NCI-H748 (cell line): ENCODE measurements around the gene NSMF.
A peak's percentile ranks its signal among the peaks of the same experiment; 100 is the strongest.

ENCODE experiments used
- DNase-seq: peaks from one replicate; lab custom pipeline; 2025; ENCODE audit not compliant: unreplicated experiment; lab: John Stamatoyannopoulos, UW

NSMF gene

DNA sequence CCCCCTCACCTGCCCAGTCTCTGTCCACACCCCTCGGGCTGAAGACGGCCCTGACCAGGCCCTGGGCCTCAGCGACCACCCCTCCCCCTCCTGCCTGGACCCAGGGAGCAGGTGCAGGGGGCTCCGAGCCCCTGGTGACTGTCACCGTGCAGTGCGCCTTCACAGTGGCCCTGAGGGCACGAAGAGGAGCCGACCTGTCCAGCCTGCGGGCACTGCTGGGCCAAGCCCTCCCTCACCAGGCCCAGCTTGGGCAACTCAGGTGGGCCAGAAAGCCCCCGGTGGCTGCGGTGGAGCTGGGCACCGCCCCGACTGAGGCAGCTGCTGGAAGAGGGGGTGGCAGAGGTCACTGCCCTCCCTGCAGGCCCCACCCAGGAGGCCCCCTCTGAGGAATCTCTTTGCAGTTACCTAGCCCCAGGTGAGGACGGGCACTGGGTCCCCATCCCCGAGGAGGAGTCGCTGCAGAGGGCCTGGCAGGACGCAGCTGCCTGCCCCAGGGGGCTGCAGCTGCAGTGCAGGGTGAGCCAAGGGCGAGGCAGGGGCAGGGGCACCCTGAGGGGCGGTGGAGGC lies 25.7 kb downstream of the NSMF start:
- no peak for DNase-seq

DNA sequence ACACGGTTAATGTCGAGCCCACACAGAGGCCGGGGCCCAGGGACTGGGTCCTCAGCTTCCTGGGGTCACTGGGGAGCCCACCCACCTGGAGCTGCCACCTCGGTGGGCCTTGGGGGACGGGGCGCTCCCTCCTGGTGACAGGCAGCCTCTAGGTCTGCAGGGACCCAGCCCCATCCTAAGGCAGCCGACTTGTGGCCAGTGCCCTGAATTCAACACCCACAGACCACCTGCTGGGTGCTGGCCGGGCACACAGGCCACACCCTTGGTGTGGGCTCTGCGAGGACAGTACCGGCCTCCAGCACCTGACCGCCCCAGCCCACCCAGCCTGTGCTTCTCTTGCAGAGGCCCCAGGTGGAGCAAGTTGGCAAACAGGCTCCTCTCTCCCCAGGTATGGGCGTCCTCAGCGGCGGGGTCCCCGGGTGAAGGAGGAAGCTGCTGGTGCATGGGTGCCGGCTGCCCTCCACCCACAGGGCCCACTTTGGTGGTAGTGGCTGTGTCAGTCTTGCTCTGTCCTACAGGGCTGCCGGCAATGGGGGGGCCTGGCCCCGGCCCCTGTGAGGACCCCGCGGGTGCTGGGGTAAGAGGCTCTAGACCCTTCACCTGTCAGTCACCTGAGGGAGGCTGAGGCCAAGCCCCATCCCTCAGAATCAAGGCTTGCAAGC lies 26.3 kb downstream of the NSMF start:
- DNase-seq, result no peak

DNA sequence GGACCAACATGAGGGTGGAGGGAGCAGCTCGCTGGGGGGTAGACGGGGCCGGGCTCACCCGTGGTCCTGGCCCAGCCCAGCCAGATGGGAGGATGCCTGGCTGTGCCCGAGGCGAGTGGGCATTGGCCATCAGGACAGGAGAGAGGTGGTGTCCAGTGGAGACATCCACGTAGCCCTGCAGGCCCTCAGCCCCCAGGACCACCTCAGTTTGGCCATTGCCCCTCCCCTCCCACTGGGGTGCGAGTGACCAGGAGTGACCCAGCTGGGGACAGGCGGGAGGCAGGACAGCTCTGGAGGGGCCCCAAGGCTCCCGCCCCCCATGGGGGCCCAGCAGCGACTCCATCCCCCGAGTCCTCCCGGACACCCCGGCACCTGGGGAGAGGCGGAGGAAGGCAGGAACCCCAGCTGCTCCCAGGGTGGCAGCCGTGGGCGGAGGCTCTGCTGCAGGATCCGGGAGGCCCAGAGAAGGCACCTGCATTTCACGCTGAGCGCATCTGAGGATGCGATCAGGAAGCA lies 27.7 kb downstream of the NSMF start:
- no peak for DNase-seq

DNA sequence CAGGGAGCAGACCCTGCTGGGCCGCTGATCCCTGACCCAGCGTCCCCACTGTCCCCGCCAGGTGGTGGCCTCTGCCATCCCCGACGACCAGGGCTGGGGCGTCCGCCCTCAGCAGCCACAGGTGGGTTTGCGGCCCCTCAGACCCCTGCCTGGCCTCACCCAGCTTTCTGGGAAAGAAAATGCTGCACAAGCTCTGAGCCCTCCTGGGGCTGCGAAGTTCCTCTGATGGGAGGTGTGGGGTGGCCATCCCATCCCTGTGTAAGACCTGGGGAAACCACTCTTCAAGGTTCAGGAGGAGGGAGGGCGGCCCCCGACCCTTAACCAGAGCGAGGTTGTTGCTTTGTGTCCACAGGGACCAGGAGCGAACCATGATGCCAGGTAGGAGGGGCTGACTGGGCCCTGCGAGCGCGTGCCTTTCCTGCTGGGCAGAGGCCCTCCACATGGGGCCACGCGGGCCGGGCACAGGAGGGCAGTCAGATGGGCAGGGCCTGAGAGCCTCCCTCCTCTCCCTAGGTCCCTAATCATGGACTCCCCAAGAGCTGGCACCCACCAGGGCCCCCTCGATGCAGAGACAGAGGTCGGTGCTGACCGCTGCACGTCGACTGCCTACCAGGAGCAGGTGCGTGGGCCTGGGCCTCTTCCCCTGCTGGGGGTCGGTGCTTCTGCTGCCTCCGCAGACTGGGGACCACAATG lies 28.3 kb downstream of the NSMF start:
- DNase-seq, result no peak

DNA sequence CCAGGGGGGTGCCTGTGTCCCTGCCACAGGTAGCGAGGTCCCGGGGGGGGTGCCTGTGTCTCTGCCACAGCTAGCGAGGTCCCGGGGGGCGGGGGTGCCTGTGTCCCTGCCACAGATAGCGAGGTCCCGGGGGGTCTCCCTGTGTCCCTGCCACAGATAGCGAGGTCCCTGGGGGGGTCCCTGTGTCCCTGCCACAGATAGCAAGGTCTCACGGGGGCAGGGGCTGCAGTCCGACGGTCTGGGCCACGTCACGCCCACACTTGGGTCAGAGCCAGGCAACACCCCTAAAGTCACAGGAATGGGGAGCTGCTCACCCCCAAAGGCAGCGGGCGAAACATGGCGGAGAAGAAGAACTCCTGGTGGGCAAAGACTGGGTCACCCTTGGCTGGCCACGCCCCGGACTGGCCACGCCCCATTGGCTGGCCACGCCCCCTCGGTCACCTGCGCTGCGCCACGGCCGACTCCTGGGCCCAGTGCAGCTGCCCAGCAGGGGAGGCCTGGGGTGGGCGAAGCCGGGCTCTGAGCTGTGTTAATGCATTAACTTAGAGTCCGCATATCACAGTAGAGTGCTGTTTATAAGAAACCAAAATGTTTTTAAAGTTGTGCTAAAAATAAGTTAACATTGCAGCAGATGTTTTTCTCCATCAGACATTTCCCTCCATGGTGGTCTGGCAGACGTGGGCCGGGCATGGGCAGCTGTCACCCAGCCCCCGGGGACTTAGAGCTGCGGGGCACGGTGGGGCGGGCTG lies 29.0 kb downstream of the NSMF start:
- DNase-seq, result peak; percentile 68

DNA sequence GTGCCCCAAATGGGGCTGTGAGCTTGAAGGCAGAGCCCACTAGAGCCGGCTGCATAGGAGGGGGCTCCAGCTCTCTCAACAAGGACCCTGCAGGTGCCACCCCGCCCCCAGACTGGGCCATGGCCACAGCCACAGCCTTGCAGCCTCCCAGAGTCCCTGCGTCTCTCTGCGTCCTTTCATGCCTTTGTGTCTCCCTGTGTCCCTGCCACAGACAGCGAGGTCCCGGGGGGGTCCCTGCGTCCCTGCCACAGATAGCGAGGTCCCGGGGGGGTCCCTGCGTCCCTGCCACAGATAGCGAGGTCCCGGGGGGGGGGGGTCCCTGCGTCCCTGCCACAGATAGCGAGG lies 29.6 kb downstream of the NSMF start:
- no peak for DNase-seq

DNA sequence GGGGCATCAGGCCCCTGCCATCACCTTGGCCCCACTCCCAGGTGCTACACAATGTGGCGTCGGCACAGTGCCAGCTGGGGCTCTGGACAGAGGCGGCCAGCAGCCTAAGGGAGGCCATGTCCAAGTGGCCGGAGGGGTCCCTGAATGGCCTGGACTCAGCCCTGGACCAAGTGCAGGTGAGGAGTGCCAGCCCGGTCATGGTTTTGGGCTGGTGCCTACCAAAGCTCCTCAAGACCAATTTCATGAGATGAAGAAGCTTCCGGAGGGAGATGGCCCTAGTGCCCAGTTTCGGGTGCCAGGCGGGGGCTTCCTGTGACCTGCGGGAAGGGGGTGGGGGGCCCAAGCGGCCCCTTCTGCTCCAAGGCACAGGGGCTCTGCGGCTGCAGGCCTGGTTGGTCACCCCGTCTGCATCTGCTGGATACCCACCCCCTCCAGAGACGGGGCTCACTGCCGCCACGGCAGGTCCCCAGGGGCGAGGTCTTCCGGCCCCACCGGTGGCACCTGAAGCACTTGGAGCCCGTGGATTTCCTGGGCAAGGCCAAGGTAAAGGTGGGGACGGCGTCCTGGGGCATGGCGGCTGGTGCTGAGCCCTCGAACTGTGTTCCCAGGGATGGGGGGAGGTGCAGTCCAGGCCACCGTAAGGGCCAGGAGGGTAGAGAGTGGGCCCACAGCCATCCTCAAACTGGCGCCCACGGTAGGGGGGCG lies 30.1 kb downstream of the NSMF start:
- DNase-seq, result peak; percentile 56

DNA sequence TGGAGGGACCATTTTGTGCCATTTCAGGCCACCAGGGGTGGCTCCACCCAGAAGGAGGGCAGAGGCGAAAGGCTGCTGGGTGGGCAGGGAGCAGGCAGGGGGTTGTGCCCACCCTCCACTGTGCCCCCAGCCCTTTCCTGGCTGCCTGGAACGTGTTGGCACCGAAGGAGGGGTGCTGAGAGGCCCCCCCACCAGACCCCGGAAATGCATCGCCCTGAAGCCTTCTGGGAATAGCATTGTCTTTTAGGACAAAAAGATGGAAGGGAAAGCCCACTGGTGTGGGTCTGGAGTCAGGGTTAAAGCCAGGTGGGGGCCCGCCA lies 30.9 kb downstream of the NSMF start:
- DNase-seq, result no peak

DNA sequence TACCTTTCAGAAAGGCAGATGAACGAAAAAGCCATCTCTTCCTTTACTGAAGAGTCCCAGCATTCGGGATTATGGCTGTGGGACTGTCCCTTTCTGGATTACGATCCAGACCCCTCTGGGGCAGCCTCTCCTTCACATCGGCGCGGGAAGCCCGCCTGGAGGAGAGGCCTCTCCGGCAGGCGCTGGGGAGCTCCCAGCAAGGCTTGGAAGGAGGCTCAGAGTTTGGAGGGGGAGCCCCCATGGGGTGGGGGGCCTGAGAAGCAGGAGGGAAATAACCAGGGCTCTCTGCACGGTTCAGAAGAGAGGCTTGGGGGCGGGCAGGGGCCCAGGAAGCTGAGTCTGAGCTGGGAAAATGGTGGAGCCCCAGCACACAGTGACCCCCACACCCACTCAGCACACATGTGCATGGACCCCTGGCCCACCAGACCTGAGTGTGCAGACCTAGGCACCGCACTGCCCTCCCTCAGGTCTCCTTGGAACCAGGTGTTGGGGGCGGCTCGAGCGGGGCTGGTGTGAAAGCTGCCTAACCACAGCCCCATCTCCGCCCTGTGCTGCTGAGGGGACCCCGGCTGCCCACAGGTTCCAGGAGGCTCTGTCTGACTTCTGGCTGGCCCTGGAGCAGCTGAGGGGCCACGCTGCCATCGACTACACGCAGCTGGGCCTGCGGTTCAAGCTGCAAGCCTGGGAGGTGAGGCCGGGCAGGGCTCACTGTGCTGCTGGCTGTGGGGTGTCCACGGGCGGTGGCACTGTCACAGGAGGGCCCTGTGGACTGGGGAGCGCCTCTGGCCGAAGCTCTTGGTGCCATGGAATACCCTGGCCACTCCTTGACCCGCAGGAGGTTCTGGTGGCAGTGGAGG lies 31.5 kb downstream of the NSMF start:
- no peak for DNase-seq

DNA sequence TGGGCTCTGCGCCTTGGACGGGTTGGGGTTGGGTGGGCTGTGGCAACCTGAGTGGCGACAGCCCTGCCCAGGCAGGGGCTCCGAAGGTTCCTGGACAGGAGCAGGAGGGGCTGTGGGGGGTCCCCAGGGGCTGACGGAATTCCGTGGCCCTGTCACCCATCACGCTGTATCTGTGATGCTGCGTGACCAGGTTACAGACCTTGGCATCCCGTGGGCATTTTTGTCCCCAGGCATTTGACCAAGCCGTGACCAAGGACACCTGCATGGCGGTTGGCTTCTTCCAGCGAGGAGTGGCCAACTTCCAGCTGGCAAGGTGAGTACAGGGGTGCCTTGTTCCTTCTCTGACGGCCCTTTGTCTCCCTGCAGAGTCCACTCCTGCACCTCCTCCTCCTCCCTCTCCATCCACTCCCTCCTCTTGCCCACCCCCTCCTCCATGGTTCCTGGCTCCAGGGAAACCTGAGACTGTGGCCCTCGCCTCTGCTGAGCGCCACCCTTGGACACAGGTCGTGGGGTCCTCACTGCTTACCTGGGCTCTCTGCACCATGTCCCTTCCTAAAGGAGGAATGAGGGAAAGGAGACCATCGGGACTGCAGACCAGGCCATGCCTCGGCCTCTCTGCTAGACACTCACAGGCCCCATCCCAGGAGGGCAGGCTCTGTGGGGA lies 33.0 kb downstream of the NSMF start:
- DNase-seq, result no peak

DNA sequence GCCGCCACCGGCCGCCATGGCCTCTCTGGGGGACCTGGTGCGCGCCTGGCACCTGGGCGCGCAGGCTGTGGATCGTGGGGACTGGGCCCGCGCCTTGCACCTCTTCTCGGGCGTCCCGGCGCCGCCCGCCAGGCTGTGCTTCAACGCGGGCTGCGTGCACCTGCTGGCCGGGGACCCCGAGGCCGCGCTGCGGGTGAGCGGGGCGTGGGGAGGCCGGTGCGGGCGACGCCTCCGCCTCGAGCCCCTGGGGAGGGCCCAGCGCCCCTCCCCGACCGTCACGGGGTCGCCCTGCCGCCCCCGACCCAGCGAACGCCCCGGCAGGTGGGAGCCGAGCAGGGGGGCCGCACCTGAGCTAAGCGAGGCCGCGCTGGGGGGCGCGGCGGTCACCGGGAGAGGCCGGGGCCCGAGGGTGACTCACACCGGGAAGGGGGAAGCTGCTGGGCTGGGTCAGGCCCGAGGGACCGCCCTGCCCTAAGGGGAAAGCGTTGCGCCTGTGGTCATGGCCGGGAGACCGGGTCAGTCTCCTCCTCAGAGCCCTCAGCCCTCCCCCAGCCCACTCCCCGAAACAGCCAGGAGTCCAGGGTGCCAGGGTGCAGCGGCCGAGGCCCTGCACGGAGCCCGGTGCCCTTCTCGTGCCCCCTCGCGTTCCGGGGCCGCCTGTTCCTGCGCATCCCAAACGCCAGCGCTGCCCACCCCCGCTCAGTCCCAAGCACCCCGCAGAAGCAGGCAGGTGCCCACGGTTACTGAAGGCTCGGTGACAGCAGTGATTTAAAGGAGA lies 35.4 kb downstream of the NSMF start:
- no peak for DNase-seq

DNA sequence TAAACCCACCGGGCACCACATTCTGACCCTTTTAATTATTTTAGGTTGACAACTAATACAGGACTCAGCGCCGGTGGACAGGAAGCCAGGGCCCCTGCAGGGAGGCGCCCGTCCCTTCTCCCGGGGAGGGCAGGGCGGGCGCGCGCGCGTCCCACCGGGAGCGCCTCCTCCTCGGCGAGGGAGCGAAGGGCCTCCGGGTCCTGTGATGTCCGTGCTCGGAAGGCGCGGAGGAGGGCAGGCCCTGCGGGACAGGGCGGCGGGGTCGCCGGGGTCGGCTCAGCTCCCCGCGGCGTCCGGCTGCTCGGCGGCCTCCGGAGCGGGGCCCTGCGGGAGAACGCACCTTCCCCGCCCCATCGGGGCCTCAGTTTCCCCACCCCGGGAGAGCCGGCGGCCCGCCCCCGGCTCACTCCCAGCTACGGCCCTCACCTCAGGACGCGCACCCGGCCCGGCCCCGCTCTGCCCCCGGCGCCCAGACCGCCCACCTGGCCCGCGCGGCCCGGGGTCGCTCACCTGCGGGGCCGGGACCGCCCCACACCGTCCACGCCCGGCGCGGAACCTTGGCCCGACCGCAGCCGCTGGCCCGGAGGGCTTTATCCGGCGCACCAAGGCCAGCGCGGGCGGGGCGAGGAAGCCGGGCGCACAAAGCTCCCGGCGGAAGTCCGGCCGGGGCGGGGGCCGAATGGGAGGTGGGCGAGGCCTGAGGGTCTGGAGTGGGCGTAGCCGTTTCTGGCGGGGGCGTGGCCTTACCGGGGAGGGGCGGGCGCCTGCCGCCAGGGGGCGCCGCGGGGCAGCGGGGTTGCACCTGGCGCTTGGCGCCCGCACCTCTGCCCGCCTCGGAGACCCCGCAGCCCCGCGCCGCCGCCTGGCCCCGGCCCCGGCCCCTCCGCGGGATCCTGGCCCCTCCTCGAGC lies 36.3 kb downstream of the NSMF start, which contains the start of the genes EXD3 and NOXA1:
EXD3 (minus strand) TSS at position 559 of the 910 bp plus-strand sequence. CDS start 27,805 bp downstream, outside the sequence.
NOXA1 (plus strand) TSS at position 790 of the 910 bp plus-strand sequence. CDS start 137 bp downstream, outside the sequence.
- peak; percentile 95 for DNase-seq

DNA sequence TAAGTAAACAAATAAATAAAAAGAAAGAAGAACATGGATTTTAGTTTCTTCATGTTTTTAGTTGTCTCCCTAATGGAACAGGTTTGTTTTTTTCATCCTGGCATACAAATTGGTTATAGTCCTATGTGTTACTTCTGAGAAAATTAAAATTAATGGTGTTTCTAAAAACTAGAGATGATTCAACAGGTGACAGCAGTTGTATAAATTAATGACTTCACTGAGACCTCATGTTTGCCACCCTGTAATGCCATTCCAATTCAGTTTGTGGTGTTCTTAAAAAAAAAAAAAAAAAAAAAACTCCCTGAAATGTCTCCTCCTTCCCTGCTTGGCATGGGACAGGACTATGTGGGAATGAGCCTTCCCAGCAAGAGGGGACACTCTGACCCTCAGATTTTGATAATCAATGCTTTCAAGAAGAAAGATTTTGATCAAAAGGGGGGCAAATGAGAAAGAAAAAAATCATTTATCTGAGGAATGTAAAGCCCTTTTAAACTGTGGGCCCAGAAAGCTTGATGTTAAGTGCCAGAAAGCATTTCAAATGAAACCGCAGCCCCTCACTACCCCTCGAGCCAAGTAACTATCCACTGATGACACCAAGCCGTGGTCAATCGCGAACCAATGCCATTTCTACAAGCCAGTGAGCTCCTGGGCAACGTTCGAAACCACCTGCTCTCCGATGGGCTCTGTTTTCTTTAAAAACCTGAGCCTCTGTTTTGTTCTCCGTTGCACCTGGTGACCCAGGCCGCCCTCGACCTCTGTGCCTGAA lies 37.1 kb downstream of the NSMF start:
- DNase-seq, result peak; percentile 59

DNA sequence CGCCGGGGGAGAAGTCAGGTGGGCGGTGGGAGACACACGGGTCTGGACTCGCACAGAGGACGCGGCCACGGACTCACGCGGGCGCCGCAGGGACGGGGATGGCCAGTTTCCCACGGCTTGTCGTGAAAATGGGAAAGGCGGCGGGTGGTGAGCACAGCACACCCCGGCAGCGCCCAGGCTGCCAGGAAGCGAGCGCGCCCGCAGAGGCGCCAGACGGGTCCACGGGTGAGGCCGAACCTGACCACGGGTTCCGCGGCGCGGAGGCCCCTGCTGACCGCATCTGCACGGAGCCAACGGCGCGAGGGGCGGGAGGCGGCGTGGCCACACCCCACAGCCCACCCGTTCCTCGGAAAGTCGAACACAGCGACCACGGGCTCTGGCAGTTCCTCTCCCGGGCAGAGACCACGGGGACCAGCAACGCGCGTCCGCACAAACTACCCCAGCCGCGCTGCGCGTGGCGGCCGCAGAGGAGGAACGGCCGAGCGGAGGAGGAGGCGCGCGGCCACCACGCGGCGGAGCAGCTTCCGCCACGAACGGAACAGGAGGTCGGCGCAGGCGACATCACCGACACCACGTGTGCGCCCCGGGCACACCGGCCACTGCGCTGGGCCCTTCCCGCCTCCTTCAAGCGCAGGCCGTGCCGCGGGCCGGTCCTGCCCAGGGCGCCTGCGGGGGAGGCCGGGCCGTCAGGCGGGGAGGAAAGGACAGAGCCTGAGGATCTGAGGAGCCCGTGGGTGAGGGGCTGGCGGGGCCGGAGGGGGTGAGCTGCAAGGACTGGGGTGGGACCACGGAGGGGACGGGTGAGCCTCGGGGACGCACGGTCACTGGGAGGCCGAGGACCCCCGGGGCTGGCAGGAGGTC lies 41.7 kb downstream of the NSMF start:
- DNase-seq, result no peak

DNA sequence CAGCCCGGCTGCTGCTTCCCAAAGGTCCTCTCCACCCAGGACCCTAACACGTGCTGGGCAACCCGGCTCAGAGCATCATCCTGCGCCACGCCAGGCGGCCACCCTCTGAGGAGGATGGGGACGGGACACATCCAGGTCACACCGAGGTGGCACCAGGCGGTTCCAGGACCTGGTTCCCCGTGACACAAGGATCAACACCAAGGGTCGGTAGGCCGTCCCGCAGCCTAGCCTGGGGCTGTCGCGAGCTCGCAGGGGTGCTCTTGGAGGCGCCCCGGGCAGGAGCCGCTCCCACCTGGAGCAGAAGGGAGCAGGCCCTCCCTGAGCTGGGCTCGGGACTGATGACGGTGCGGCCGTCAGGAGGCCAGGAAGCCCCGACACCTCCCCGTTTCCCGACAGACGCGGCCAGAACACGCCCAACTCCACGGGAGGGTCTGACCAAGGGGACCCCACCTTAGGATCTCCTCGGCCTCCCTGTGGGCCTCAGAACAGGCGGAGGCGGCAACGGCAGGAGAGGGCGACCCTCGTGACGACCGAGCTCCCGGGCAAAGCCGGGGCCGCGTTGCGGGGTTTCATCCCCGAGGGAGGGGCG lies 42.5 kb downstream of the NSMF start:
- DNase-seq, result no peak
